HG02885 (cell line): ENCODE data around the gene ACTG2.
"Not testable (repeated sequence)": the region's sequence is repeated elsewhere in the genome, so short reads cannot be mapped to it uniquely, and the experiment has no call there.

ENCODE experiments used
- ATAC-seq: cut with Tn5 transposase; IDR thresholded peaks from one replicate; pipeline ENCODE4 v1.9.1; 2021; ENCODE audit warnings: mild to moderate bottlenecking; ENCODE audit not compliant: unreplicated experiment, poor library complexity

ACTG2 gene

DNA sequence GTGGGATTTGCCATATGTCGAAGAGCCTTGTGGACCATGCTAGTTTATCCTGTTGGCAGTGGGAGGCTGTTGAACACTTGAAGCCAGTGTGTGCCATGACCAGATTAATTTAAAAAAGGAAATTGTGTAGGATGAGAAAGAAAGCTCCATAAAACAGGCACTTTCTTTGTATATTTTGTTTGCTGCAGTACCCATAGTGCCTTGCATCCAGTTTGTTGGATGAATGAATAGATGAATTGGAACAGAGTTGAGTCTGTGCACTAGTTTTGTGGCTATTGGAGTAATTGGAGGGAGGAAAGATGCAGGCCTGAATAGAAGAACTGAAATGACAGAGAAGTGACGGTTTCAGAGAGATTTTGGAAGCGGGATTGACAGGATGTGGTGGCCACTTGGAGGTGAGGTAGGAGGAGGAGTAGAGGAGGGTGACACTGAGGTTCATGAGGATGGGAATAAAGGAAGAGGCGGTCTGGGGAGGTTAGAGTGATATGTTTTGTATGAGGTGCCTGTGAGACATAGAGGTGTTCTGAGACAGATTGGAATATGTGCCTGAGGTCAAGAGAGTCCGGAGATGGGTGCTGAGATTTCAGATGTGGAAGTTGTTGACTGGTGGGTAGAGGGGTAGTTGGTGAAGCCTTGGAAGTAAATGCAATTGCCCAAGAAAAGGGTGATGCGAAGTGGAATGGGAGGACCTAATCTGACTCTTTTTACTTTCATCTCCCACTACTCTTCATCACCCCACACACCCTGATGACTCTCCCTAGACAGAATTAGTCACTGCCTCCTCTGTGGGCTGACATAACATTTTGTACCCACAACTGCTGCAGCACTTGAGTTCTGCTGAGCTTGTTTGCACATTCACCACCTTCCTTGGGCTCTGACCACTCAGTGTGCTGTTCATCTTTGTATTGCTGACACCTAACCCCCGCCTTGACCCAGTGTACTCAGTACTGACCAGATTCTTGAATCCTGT is 39.0 kb downstream of the ACTG2 start:
- ATAC-seq = no peak

GRCh38 chr2:73933194-73933593 is 40.4 kb downstream of the ACTG2 start:
- no peak for ATAC-seq

DNA sequence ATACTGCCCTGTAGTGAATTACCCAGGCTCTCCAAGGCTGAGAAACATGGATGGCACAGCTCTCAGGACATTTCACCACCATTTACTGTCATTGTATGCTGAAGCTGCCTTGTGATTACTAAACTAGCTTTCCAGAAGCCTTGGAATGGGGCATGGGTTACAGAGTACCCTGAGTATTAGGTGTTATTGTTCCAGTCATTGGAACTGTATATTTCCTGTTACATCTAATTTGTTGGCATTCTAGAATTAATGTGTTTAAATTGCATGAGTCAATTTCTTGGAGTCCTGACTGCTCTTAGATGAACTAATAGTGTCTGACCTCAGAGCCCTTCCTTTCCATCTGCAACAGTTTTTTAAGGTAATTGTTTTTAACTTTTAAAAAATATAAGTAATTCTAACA is 42.8 kb downstream of the ACTG2 start:
- ATAC-seq = no peak

DNA sequence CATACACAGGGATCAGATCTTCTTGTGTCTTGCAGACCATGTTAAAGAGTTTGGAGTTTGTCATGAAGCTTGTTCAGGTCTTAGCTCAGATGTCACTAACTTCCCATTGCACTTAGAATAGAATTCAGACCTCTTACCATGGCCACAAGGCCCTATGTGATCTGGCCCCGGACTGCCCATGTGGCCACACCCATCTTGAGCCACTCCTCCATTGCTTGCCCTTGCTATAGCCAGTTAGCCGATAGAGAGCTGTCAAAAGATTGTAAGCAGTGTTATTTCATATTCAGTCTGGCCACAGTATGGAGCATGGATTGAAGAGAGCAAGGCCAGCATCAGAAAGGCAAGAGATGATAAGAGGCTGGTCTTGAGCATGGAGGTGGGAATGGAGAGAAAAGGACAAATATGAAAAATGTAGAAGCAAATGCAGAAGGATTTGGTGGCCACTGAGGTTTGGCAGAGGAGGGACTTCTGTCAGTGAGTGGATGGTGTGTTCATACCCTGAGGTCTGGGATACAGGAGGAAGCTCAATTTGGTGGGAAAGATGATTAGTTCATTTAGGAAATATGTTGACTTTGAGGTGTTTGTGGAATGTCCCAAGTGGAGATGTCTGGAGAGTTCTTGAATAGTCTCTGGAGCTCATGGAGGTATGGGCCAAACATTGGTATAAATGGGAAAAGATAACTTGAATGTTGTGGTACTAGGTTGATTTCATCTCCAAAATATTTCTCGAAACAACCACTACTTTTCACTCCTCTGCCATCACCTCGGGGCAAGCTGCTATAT is 44.5 kb downstream of the ACTG2 start:
- no peak for ATAC-seq

GRCh38 chr2:73937899-73938298 is 45.1 kb downstream of the ACTG2 start:
- no peak for ATAC-seq

- no peak for ATAC-seq
These were observed 46.0 kb downstream of the ACTG2 start for GRCh38 chr2:73938718-73939352.

- no peak for ATAC-seq
These were observed 46.6 kb downstream of the ACTG2 start for GRCh38 chr2:73939419-73939818.

- ATAC-seq = not testable (repeated sequence)
These were observed 47.3 kb downstream of the ACTG2 start for GRCh38 chr2:73940066-73940465.

- ATAC-seq = no peak
These were observed 49.9 kb downstream of the ACTG2 start for GRCh38 chr2:73942664-73943063.

GRCh38 chr2:73944714-73945113 is 51.9 kb downstream of the ACTG2 start:
- no peak for ATAC-seq

DNA sequence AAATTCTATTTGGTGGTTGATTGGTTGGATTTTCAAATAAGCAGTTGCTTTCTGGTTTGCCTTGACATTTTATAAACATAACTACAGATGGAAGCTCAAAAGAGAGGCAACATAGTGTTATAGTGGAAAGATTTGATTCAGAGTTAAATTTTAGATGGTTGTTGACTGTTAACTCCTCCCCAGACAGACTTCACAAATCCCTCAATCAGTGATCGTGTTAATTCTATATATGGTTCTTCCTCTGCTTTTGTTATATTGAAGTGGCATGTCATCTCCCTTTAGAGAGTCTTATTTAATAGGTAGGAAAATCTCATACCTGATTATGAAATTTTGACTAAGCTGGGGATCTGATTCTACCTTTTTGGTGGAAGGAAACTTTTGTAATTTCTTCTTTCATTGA is 53.4 kb downstream of the ACTG2 start:
- ATAC-seq = no peak

DNA sequence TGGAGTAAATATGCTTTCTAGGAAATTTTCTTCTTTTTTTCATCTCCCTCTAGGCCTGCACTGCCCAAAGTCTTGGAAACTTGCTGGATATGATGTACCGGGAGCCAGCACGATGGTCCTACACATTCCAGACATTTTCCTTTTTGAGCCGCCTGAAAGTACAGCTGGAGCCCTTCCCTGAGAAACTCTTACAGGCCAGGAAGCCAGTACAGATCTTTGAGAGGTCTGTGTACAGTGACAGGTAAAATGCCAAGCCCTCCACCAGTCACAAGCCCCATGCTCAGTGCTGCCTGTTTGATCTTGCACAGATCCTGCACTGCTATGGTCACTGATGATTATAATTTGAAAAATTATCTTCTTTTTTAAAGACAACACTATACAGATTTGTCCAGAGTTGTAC is 53.9 kb downstream of the ACTG2 start:
- ATAC-seq = no peak

DNA sequence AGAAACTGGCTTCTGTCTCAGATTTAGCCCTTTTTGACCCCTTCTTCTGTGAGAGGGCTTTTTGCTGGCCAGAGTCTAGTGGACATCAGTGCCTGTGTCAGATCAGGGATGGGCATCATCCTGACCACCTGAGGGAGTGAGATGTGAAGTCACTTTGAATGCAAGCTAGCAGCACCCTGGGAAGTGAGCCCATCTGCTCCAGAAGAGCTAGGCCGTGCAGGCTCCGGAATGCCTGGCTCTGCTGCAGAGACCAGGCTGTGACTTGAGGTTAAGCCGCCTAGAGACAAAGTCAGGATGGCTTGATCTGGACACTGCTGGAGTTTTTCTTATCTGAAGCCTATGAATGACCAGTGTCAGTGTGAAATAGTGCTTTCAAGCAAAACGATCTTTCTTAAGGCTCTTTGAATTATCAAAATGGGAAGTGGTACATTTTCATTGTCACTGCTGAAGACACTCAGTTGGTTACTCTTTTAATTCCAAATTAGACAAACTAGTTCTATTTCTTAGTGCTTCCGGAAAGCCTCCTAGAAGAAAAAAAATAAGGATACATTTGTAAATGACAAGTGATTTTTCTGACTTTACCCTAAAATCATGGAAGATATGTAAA is 54.7 kb downstream of the ACTG2 start:
- no peak for ATAC-seq

DNA sequence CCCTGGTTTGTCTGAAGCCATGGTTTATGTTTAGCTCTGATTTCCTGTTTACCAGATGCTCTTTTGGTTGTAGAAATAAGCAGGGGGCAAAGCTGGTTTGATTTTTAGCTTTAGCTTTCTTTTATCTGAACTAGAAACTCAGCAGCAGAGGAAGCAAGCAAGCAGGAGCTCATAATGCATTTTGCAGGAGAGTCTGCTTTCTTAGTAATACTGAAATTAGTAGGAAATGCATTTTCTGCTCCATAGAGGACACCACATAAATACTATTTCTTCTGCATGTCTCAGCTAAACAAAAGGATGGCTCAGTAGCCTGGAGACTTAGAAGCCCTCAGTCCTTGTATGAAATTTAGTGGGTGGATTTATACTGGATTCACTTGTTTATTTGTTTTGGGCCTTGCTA is 57.0 kb downstream of the ACTG2 start:
- no peak for ATAC-seq

DNA sequence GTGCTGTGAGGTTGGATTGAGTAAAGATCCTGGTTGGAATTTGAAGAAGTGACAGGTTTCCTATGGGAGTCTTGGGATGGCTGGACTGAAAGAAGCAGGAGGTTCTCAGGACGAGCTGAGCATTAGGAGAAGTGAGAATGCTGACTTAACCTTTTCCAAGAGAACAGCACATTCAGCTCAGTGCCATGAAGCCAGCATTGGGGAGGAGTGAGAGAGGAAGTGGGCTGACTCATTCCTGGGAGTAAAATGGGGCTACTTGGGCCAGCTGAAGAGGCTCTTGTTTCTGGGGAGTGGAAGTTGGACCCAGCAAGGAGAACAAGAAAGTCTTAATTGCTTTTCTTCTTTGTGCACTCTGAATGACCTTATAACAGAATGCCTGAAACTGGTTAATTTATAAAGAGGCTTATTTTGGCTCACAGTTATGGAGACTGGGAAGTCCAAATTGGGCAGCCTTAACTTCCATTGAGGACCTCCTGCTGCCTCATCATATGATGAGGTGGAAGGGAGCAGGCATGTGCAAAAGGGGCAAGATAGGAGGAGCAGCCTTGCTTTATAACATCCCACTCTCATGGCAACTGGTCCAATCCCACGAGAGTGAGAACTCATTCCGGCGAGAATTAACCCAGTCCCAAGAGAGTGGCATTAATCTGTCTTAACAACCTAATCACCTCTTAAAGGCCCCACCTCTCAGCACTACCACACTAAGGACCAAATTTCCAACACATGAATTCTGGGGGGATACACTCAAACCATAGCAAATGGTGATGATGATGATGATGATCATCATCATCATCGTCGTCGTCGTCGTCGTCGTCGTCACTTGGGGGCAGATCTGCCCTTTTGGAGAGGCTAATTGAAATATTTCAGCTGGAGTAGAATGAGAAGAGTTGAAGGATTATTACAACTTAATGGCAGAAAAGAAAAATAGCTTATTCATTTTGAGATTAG is 60.0 kb downstream of the ACTG2 start:
- no peak for ATAC-seq

GRCh38 chr2:73956218-73956865 is 63.5 kb downstream of the ACTG2 start:
- ATAC-seq = no peak

- ATAC-seq = no peak
These were observed 68.5 kb downstream of the ACTG2 start for GRCh38 chr2:73961274-73961673.

DNA sequence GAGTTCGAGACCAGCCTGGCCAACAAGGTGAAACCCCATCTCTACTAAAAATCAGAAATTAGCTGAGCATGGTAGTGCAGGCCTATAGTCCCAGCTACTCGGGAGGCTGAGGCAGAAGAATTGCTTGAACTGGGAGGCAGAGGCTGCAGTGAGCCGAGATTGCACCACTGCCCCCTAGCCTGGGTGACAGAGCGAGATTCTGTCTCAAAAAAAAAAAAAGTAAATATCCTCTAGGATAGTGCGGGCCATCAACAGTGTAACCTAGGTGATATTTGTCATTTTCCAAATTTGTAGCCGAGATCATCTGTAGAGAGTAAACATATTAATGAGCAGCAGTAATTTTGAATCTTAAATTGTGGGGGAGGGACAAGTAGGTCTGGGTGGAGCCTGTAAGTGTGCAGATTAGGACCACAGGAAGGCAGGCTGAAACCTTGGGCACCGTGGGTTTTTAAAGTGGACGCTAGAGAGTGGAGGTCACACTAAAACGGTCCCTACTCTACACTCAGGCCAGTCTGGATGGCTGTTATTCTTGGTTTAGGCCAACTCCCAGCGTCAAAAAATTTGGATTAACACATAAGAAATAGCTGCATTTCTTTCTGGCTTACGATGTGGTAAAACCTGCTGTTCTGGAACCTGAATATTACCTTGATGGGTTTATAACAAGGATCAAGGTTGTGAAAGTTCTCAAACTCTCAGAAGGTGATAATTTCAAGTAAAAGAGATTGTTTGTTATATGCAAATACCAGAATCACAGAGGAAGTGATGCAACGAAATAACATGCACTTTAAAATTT is 69.2 kb downstream of the ACTG2 start:
- no peak for ATAC-seq
